ENCODE data around the gene SNAPC2. TPM values are rescaled to one million over a fixed set of nuclear protein-coding genes. Genes with fewer than 3 reads are reported as not detected.

Gene SNAPC2
- total and polyA plus RNA-seq, 2 of the 13 experiments (the other 11 are each of a cell fraction or from before 2014, with no cell fraction given): 10.2 to 12.7 TPM

DNA sequence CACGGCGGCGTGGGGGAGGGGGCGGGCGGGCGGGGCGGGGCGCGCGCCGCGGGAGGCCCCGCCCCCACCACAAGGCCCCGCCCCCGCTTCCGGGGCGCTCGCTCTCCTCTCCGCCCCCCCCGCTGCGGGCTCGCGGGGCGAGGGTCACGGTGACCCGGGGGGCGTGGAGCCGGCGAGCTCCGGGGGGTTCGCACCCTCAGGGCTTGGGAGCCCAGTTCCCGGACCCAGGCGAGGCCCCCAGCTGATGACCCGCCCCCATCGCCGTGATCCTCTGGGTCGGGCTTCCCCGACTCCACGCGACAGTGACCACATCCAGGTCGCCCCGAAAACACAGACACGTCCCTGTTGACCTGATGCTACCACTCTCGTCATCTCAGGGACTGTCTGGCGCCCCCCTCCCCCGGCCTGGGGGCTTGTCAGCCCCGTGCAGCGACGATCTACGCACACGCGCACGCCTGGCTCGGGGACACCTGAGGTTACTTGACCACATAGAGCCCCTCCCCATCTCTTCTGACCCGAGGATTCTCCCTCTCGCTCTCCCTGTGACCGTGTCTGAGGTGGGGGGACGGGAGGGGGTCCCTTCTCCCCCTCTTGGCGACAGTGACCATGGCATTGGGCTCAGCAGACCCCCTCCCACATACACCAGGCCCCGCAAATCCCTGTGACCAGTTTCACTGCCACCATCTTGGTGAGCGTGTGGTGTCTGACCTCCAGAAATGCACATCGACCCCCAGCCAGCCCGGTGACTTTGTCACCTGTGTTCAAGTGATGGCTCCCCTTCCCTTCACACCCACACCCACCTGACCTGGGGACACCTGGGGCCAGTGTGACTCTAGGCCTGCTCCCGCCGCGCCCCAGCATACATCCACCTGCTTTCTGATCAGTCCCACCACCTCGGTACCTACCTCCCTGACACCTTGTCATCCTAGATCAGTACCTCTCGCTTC, 15.8 kb upstream of the SNAPC2 start (continued):
- no peak for TF ChIP-seq NFYC (CRISPR knock-in tag; IDR thresholded peaks at IDR 0.05)
- TF ChIP-seq, protein P1, sequence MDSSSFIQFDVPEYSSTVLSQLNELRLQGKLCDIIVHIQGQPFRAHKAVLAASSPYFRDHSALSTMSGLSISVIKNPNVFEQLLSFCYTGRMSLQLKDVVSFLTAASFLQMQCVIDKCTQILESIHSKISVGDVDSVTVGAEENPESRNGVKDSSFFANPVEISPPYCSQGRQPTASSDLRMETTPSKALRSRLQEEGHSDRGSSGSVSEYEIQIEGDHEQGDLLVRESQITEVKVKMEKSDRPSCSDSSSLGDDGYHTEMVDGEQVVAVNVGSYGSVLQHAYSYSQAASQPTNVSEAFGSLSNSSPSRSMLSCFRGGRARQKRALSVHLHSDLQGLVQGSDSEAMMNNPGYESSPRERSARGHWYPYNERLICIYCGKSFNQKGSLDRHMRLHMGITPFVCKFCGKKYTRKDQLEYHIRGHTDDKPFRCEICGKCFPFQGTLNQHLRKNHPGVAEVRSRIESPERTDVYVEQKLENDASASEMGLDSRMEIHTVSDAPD (CRISPR knock-in tag; IDR thresholded peaks at IDR 0.05): peak; percentile 24; the same call in 1 of the 2 replicates
- TF ChIP-seq ZNF770 (CRISPR knock-in tag; IDR thresholded peaks at IDR 0.05): no peak
- no peak for TF ChIP-seq ZNF652 (CRISPR knock-in tag; IDR thresholded peaks at IDR 0.05; ENCODE audit: borderline replicate concordance, low read depth)
- TF ChIP-seq ZNF101 (CRISPR knock-in tag; IDR thresholded peaks at IDR 0.05; ENCODE audit: borderline replicate concordance, low read depth): no peak
- no peak for TF ChIP-seq MBD4 (IDR thresholded peaks at IDR 0.05; ENCODE audit: borderline replicate concordance, low read length)
- TF ChIP-seq ZNF20 (CRISPR knock-in tag; IDR thresholded peaks at IDR 0.05): no peak
- TF ChIP-seq SMAD1 (CRISPR knock-in tag; IDR thresholded peaks at IDR 0.05; ENCODE audit: borderline replicate concordance, low read depth): no peak
- no peak for TF ChIP-seq ELF1 (CRISPR knock-in tag; IDR thresholded peaks at IDR 0.05)
- TF ChIP-seq TIGD3 (CRISPR knock-in tag; IDR thresholded peaks at IDR 0.05; ENCODE audit: borderline replicate concordance): no peak
- TF ChIP-seq ZNF567 (CRISPR knock-in tag; IDR thresholded peaks at IDR 0.05; ENCODE audit: borderline replicate concordance): 0 out of 2 replicates have a peak, but pooled peaks have one; percentile 70
- TF ChIP-seq CBX2 (IDR thresholded peaks at IDR 0.05; ENCODE audit: low read depth, low read length): no peak
- no peak for TF ChIP-seq CBX2 (CRISPR knock-in tag; IDR thresholded peaks at IDR 0.05; ENCODE audit: low read depth)
- TF ChIP-seq CSRNP1 (CRISPR knock-in tag; IDR thresholded peaks at IDR 0.05): no peak
- TF ChIP-seq FUBP1 (CRISPR knock-in tag; IDR thresholded peaks at IDR 0.05; ENCODE audit: borderline replicate concordance): no peak
- no peak for TF ChIP-seq ZNF660 (CRISPR knock-in tag; IDR thresholded peaks at IDR 0.05; ENCODE audit: borderline replicate concordance, low read depth)
- no peak for TF ChIP-seq ZFAT (CRISPR knock-in tag; conservative IDR thresholded peaks at IDR 0.05)
